LNCaP clone FGC (cell line): Measurements from ENCODE around the gene PRKG1.
"Not testable (repeated sequence)": the region's sequence is repeated elsewhere in the genome, so short reads cannot be mapped to it uniquely, and the experiment has no call there.

Experiments used
- DNase-seq: peaks from one replicate; pipeline ENCODE4 v3.0.0-alpha.2; 2011; ENCODE audit warnings: low read depth
- H3K4me3 ChIP-seq: 2 replicates; pipeline ENCODE4 v1.5.1; 2011; ENCODE audit warnings: mild to moderate bottlenecking, low read depth, low read length, control low read depth
- CTCF ChIP-seq: IDR thresholded peaks from 2 replicates; pipeline ENCODE4 v1.5.1; 2012; ENCODE audit warnings: mild to moderate bottlenecking; ENCODE audit not compliant: control insufficient read depth, insufficient read depth; ENCODE audit errors: extremely low read depth

Gene PRKG1

GRCh38 chr10:51377070-51377931, 303.0 kb downstream of the PRKG1 start:
- no peak overlapping the region for H3K4me3 ChIP-seq
- no peak for TF ChIP-seq CTCF
- no peak for DNase-seq

GRCh38 chr10:51377932-51378599, 303.8 kb downstream of the PRKG1 start:
- no peak overlapping the region for H3K4me3 ChIP-seq
- no peak for DNase-seq
- TF ChIP-seq CTCF = no peak

- TF ChIP-seq CTCF = no peak
- no peak overlapping the region for H3K4me3 ChIP-seq
- no peak for DNase-seq
Observed at GRCh38 chr10:51382181-51382580, 307.9 kb downstream of the PRKG1 start.

GRCh38 chr10:51384971-51385370, 310.7 kb downstream of the PRKG1 start:
- DNase-seq = no peak
- no peak overlapping the region for H3K4me3 ChIP-seq
- no peak for TF ChIP-seq CTCF

GRCh38 chr10:51386248-51386885, 312.1 kb downstream of the PRKG1 start:
- TF ChIP-seq CTCF = no peak
- DNase-seq = no peak
- H3K4me3 ChIP-seq = no peak overlapping the region

GRCh38 chr10:51389415-51390321, 315.4 kb downstream of the PRKG1 start:
- TF ChIP-seq CTCF = peak; percentile 80
- H3K4me3 ChIP-seq = no peak overlapping the region
- no peak for DNase-seq

GRCh38 chr10:51393006-51393405, 318.7 kb downstream of the PRKG1 start:
- not testable (repeated sequence) for H3K4me3 ChIP-seq, DNase-seq
